Nephron progenitor cell (in vitro differentiated cells): ENCODE measurements around the gene ZNF562.
"Not testable (repeated sequence)": the region's sequence is repeated elsewhere in the genome, so short reads cannot be mapped to it uniquely, and the experiment has no call there.

Source experiments
- DNase-seq: peaks from one replicate; pipeline ENCODE4 v3.0.0; 2021
- H3K27ac Mint-ChIP-seq: 2 replicates; pipeline ENCODE4 v1.8.0; 2021; ENCODE audit warnings: mild to moderate bottlenecking, moderate library complexity, mixed read lengths
- H3K27me3 Mint-ChIP-seq: 2 replicates; pipeline ENCODE4 v1.8.0; 2021; ENCODE audit warnings: mild to moderate bottlenecking, low read depth, mixed read lengths; ENCODE audit not compliant: poor library complexity
- H3K36me3 Mint-ChIP-seq: 2 replicates; pipeline ENCODE4 v1.8.0; 2021; ENCODE audit warnings: low read depth, mixed read lengths
- H3K4me1 Mint-ChIP-seq: 2 replicates; pipeline ENCODE4 v1.8.0; 2021; ENCODE audit warnings: mixed read lengths
- H3K4me3 Mint-ChIP-seq: 2 replicates; pipeline ENCODE4 v1.8.0; 2021; ENCODE audit warnings: mild to moderate bottlenecking, moderate library complexity, mixed read lengths
- H3K9me3 Mint-ChIP-seq: 2 replicates; pipeline ENCODE4 v1.8.0; 2021; ENCODE audit warnings: mild to moderate bottlenecking, moderate library complexity, mixed read lengths
- CTCF ChIP-seq: fragments of 200-600 bp; sonication (generic); IDR thresholded peaks from 2 replicates; pipeline ENCODE4 v1.5.0; 2021; ENCODE audit warnings: antibody characterized with exemption

Gene ZNF562

GRCh38 chr19:9672893-9673292 lies 2.0 kb downstream of the ZNF562 start:
- DNase-seq = no peak
- H3K27me3 Mint-ChIP-seq = no peaks in the 10 kb centered on the region
- no peaks in the 10 kb centered on the region for H3K4me1 Mint-ChIP-seq
- H3K36me3 Mint-ChIP-seq = peaks cover 79% of the 10 kb centered on the region
- no peak for TF ChIP-seq CTCF
- H3K4me3 Mint-ChIP-seq = peak overlapping the region; percentile 9
- H3K9me3 Mint-ChIP-seq = peaks cover 85% of the 10 kb centered on the region
- H3K27ac Mint-ChIP-seq = no peak overlapping the region

- no peak for DNase-seq
- H3K9me3 Mint-ChIP-seq = peaks cover 87% of the 10 kb centered on the region
- H3K36me3 Mint-ChIP-seq = peaks cover 86% of the 10 kb centered on the region
- no peak overlapping the region for H3K4me3 Mint-ChIP-seq
- no peaks in the 10 kb centered on the region for H3K27me3 Mint-ChIP-seq
- no peak for TF ChIP-seq CTCF
- H3K4me1 Mint-ChIP-seq = no peaks in the 10 kb centered on the region
- no peak overlapping the region for H3K27ac Mint-ChIP-seq
Measured at GRCh38 chr19:9671655-9672054, 3.2 kb downstream of the ZNF562 start.

- peaks cover 95% of the 10 kb centered on the region for H3K36me3 Mint-ChIP-seq
- DNase-seq = no peak
- H3K9me3 Mint-ChIP-seq = peaks cover 95% of the 10 kb centered on the region
- TF ChIP-seq CTCF = no peak
- H3K4me1 Mint-ChIP-seq = no peaks in the 10 kb centered on the region
- no peaks in the 10 kb centered on the region for H3K27me3 Mint-ChIP-seq
- H3K4me3 Mint-ChIP-seq = no peak overlapping the region
- no peak overlapping the region for H3K27ac Mint-ChIP-seq
Measured at GRCh38 chr19:9668544-9668943, 6.4 kb downstream of the ZNF562 start.

GRCh38 chr19:9667898-9668297 lies 7.0 kb downstream of the ZNF562 start:
- H3K27me3 Mint-ChIP-seq = no peaks in the 10 kb centered on the region
- no peak for TF ChIP-seq CTCF
- no peak for DNase-seq
- peaks cover 95% of the 10 kb centered on the region for H3K9me3 Mint-ChIP-seq
- no peaks in the 10 kb centered on the region for H3K4me1 Mint-ChIP-seq
- H3K27ac Mint-ChIP-seq = no peak overlapping the region
- H3K36me3 Mint-ChIP-seq = peaks cover 92% of the 10 kb centered on the region
- no peak overlapping the region for H3K4me3 Mint-ChIP-seq

- Mint-ChIP-seq H3K36me3 (peaks cover 61% of the 10 kb centered on the region), H3K9me3 (peaks cover 49% of the 10 kb centered on the region), H3K27me3 (peaks cover 5% of the 10 kb centered on the region), H3K27ac (no peak overlapping the region), H3K4me1 (no peaks in the 10 kb centered on the region), H3K4me3 (no peak overlapping the region)
- no peak for DNase-seq
- TF ChIP-seq CTCF = no peak
Measured at GRCh38 chr19:9658769-9659168, 16.1 kb downstream of the ZNF562 start.

- not testable (repeated sequence) for H3K27ac Mint-ChIP-seq, H3K27me3 Mint-ChIP-seq, DNase-seq, H3K4me1 Mint-ChIP-seq, H3K4me3 Mint-ChIP-seq
- Mint-ChIP-seq H3K36me3 (peaks cover 96% of the 10 kb centered on the region), H3K9me3 (peaks cover 82% of the 10 kb centered on the region)
Measured at GRCh38 chr19:9653066-9653555, 21.8 kb downstream of the ZNF562 start.

- not testable (repeated sequence) for H3K4me3 Mint-ChIP-seq, H3K4me1 Mint-ChIP-seq, H3K27me3 Mint-ChIP-seq, DNase-seq, H3K27ac Mint-ChIP-seq
- peaks cover 97% of the 10 kb centered on the region for H3K36me3 Mint-ChIP-seq
- peaks cover 76% of the 10 kb centered on the region for H3K9me3 Mint-ChIP-seq
Measured at GRCh38 chr19:9651464-9651863, 23.4 kb downstream of the ZNF562 start.
